ENCODE results near the gene AP1S3. TPM values are rescaled to one million over a fixed set of nuclear protein-coding genes. Genes with fewer than 3 reads are reported as not detected.

The AP1S3 gene
- polyA plus RNA-seq, 1 experiment = 1.9 TPM

DNA sequence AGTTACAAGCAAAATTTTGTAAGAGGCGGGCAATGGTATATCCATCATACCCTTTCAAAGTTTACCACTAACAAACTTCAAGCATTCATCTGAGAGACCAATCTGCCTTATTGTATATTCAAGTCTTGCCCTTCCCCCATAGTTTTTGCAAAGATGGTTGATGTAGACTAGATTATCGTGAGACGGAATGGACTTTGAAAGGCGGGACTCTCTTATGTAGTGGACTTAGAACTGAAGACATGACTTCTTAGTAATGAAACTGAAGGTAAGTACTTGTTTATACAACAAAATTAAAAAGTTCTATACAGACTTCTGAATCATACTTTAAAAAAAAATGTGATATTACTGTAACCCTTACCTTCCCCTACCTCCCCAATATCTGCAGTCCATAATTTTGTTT is 10.4 kb downstream of the AP1S3 start:
- Histone ChIP-seq H3K27me3 (ENCODE audit: control insufficient read depth, insufficient read depth, low read length) (no peaks in the 10 kb centered on the region), H3K36me3 (ENCODE audit: control insufficient read depth, insufficient read depth, low read length) (no peaks in the 10 kb centered on the region), H3K4me3 (ENCODE audit: low read depth, low read length) (no peak overlapping the region)
- TF ChIP-seq, protein P1, sequence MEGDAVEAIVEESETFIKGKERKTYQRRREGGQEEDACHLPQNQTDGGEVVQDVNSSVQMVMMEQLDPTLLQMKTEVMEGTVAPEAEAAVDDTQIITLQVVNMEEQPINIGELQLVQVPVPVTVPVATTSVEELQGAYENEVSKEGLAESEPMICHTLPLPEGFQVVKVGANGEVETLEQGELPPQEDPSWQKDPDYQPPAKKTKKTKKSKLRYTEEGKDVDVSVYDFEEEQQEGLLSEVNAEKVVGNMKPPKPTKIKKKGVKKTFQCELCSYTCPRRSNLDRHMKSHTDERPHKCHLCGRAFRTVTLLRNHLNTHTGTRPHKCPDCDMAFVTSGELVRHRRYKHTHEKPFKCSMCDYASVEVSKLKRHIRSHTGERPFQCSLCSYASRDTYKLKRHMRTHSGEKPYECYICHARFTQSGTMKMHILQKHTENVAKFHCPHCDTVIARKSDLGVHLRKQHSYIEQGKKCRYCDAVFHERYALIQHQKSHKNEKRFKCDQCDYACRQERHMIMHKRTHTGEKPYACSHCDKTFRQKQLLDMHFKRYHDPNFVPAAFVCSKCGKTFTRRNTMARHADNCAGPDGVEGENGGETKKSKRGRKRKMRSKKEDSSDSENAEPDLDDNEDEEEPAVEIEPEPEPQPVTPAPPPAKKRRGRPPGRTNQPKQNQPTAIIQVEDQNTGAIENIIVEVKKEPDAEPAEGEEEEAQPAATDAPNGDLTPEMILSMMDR (IDR thresholded peaks at IDR 0.05; ENCODE audit: insufficient read depth, low read depth, low read length) = no peak
- POLR2A ChIA-PET = no interaction called here
- CTCF ChIA-PET = interaction anchor here (1.0 kb wide), 1 partner anchor 38 kb away, joined by 3 read pairs; no protein-coding TSS in a partner anchor
- DNase-seq (ENCODE audit: low read depth) = no peak

GRCh38 chr2:223824301-223824700 is 13.1 kb downstream of the AP1S3 start:
- H3K27me3 ChIP-seq (ENCODE audit: control insufficient read depth, insufficient read depth, low read length) = no peaks in the 10 kb centered on the region
- POLR2A ChIA-PET = no interaction called here
- H3K4me3 ChIP-seq (ENCODE audit: low read depth, low read length) = no peak overlapping the region
- TF ChIP-seq, protein P1 (IDR thresholded peaks at IDR 0.05; ENCODE audit: insufficient read depth, low read depth, low read length) = no peak
- CTCF ChIA-PET = no interaction called here
- H3K36me3 ChIP-seq (ENCODE audit: control insufficient read depth, insufficient read depth, low read length) = no peaks in the 10 kb centered on the region
- no peak for DNase-seq (ENCODE audit: low read depth)

- DNase-seq (ENCODE audit: low read depth) = no peak
- TF ChIP-seq, protein P1 (IDR thresholded peaks at IDR 0.05; ENCODE audit: insufficient read depth, low read depth, low read length) = no peak
- POLR2A ChIA-PET = no interaction called here
- CTCF ChIA-PET = no interaction called here
- no peaks in the 10 kb centered on the region for H3K36me3 ChIP-seq (ENCODE audit: control insufficient read depth, insufficient read depth, low read length)
- no peaks in the 10 kb centered on the region for H3K27me3 ChIP-seq (ENCODE audit: control insufficient read depth, insufficient read depth, low read length)
- no peak overlapping the region for H3K4me3 ChIP-seq (ENCODE audit: low read depth, low read length)
Observed at GRCh38 chr2:223822818-223823217, 14.6 kb downstream of the AP1S3 start.

- POLR2A ChIA-PET = no interaction called here
- TF ChIP-seq, protein P1 (IDR thresholded peaks at IDR 0.05; ENCODE audit: insufficient read depth, low read depth, low read length) = no peak
- Histone ChIP-seq H3K27me3 (ENCODE audit: control insufficient read depth, insufficient read depth, low read length) (0 out of 2 replicates have a peak, but pooled peaks cover 2% of the 10 kb centered on the region), H3K4me3 (ENCODE audit: low read depth, low read length) (no peak overlapping the region), H3K36me3 (ENCODE audit: control insufficient read depth, insufficient read depth, low read length) (no peaks in the 10 kb centered on the region)
- CTCF ChIA-PET = no interaction called here
- no peak for DNase-seq (ENCODE audit: low read depth)
Observed at GRCh38 chr2:223820549-223820948, 16.8 kb downstream of the AP1S3 start.

DNA sequence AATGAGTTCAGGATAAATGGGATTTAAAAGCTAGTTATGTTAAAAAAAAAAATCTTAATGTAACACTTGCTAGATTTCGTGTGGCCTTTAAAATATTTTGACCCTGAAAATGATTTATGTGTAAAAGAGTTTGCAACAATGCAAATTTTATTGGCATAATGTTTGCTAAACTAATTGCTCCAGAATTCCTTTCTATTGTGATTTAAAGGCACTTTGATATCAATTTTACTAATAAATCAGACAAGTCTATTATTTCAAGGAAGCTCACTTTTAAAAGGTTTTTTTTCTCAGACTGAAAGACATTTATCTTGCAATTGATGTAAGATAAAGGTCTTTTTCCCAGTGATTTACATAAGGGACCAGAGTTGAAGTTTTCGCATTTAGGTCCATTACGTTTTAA is 17.5 kb downstream of the AP1S3 start:
- Histone ChIP-seq H3K4me3 (ENCODE audit: low read depth, low read length) (no peak overlapping the region), H3K36me3 (ENCODE audit: control insufficient read depth, insufficient read depth, low read length) (no peaks in the 10 kb centered on the region), H3K27me3 (ENCODE audit: control insufficient read depth, insufficient read depth, low read length) (0 out of 2 replicates have a peak, but pooled peaks cover 2% of the 10 kb centered on the region)
- no peak for DNase-seq (ENCODE audit: low read depth)
- TF ChIP-seq, protein P1 (IDR thresholded peaks at IDR 0.05; ENCODE audit: insufficient read depth, low read depth, low read length) = no peak
- POLR2A ChIA-PET = no interaction called here
- CTCF ChIA-PET = interaction anchor here (0.6 kb wide), 1 partner anchor 762 kb away, joined by 4 read pairs; no protein-coding TSS in a partner anchor

All from BJ (cell line).